Stimulated activated naive CD8-positive, alpha-beta T cell treated with anti-CD3 and anti-CD28 coated beads, Interleukin-15, amount 100 ng/mL, for 72 hours (primary cell): ENCODE data around the gene DMC1.

ENCODE experiments used
- ATAC-seq: fragments of 150-1000 bp; cut with Tn5 transposase; 2 replicates; pipeline ENCODE4 v1.10.0; 2021; ENCODE audit warnings: mild to moderate bottlenecking, moderate library complexity
- DNase-seq, 2 donors: peaks; one replicate each; pipeline ENCODE4 v3.0.0; 2021 to 2022
- H3K27ac Mint-ChIP-seq, 2 donors: one replicate each; pipeline ENCODE4 v1.8.0; 2022; ENCODE audit warnings: mild to moderate bottlenecking in 2 of 2, mixed read lengths in 2 of 2, moderate library complexity in 2 of 2
- H3K27me3 Mint-ChIP-seq: one replicate; pipeline ENCODE4 v1.8.0; 2022; ENCODE audit warnings: mixed read lengths
- H3K4me1 Mint-ChIP-seq: one replicate; pipeline ENCODE4 v1.8.0; 2022; ENCODE audit warnings: mild to moderate bottlenecking, mixed read lengths
- H3K4me3 Mint-ChIP-seq, 2 donors: one replicate each; pipeline ENCODE4 v1.8.0; 2022; ENCODE audit warnings: mild to moderate bottlenecking in 2 of 2, mixed read lengths in 2 of 2, moderate library complexity in 1 of 2
- H3K9me3 Mint-ChIP-seq, 2 donors: one replicate each; pipeline ENCODE4 v1.8.0; 2022; ENCODE audit warnings: mixed read lengths in 2 of 2

DMC1 gene

DNA sequence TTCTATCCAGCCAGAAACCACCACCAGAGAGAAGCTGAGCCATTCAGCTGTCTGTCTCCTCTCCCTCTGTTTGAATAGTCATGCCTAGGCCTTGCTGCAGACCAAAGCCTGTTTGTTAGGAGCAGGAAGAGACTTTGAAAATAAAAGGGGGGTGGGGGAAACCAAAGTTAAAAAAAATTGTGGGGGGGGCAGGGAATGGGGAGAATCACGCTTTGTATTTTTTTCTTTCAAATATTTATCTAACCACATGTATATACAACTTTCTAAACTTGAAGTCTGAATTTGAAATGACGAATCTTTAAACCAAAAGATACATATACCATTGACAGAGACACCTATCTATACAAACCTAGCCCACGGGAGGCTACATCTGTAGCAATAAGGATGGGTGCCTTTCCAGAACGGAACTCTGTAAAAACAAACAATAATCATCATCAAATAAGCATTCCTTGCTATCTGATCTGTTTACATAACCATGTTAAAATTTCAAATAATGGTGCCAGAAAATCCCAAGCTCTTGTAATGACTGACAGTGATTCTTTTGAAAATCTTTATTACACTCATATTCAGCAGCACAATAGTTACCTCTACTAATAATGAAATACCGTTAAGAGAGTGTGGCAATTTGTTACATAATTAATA, 78.2 kb downstream of the DMC1 start:
- ATAC-seq (no peak), DNase-seq (no peak)
- Mint-ChIP-seq H3K4me1 (peaks cover 81% of the 10 kb centered on the region), H3K27me3 (no peaks in the 10 kb centered on the region), H3K9me3 (no peaks in the 10 kb centered on the region), H3K4me3 (no peak overlapping the region), H3K27ac (peak overlapping the region in 1 of 2 donors; percentile 53)

DNA sequence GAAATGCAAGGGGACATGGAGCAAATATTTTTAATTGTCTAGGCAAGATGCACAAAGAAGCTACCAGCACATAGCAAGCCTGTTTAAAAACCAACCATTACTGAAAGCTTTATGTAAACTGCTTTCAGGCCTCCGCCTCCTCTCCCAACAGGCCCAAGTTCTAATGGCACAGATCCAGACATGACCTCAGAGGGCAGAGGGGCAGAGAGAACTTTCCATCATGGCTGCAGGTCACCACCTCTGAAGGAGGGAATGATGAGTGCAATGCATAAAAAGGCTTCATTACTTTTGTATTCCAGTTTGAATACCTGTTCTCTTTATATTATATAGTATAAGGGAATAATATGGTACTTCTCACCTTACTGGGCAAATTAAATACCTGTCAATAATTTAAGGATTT, 79.1 kb downstream of the DMC1 start:
- Mint-ChIP-seq H3K4me3 (no peak overlapping the region), H3K9me3 (no peaks in the 10 kb centered on the region), H3K27me3 (no peaks in the 10 kb centered on the region), H3K27ac (peak overlapping the region; percentile 84 to 90), H3K4me1 (peaks cover 89% of the 10 kb centered on the region)
- no peak for DNase-seq
- no peak for ATAC-seq

DNA sequence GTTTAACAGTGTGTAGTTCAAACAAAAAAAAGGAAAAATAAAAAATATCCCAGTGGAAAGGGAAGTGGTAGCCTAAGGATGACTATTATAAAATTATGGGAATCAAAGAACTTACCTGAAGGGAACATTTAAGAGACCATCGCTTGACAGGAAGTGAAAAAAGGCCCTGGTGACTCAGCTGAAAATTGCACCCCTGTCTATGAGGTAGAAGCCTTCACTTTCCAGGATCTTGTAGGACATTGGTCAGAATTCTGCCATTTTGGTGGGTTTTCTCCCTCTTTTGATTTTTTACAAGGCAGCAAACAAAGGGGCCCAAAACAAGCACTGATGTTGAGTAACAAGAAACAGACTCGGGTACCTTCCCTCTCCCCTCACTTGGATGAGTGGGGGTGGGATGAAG, 79.5 kb downstream of the DMC1 start:
- no peaks in the 10 kb centered on the region for H3K9me3 Mint-ChIP-seq
- no peaks in the 10 kb centered on the region for H3K27me3 Mint-ChIP-seq
- no peak overlapping the region for H3K4me3 Mint-ChIP-seq
- ATAC-seq: peak; percentile 41
- H3K27ac Mint-ChIP-seq: peak overlapping the region; percentile 84 to 90
- peaks cover 89% of the 10 kb centered on the region for H3K4me1 Mint-ChIP-seq
- DNase-seq: no peak

DNA sequence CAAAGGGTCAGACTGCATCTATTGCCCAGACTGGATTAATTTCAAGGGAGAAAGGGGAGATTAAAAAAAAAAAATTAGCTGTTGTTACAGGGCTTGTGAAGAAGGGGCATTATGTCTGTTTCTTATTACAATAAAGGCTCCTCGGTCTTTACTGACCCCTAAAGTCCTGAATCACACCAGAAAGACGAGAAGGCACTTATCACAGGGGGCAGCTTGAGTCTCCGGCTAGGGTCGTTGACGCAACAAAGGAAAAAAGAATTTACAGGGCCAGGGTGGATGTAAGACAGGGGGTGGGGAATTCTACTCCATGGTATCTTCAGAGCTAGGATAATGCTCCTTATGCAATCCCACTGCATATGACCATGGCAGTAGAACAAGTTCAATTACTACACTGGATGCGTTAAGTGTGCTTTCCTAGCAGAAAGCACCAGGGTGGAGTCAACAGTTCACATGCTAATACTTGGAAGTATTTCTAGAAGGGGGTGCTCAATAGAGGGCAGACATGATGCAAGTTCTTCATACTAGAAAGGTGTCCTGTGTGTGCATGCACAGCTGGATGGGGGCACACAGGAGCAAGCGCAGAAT, 80.3 kb downstream of the DMC1 start:
- H3K4me3 Mint-ChIP-seq: no peak overlapping the region
- H3K27ac Mint-ChIP-seq: peak overlapping the region; percentile 1 to 69
- ATAC-seq: no peak
- DNase-seq: no peak
- no peaks in the 10 kb centered on the region for H3K9me3 Mint-ChIP-seq
- H3K4me1 Mint-ChIP-seq: peaks cover 81% of the 10 kb centered on the region
- no peaks in the 10 kb centered on the region for H3K27me3 Mint-ChIP-seq

DNA sequence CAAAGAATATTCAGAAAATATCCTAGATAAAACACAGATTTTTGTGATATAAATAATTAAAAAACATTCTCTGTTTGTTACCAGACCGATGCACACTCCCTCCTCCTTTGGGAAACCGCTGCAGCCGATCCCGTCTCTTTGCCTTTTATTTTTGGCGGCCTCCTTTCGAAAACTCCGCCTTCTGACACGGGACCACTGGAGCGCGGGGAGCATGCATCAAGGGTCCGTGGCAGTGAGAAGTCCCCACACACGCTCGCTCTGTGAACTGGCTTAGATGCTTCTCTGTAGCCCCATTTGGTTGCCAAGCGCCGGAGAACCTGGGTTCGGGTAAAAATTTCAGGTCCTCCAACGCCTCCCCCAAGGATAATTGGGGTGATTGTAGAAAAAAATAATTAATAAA, 80.8 kb downstream of the DMC1 start:
- Mint-ChIP-seq H3K27ac (no peak overlapping the region), H3K9me3 (no peaks in the 10 kb centered on the region), H3K27me3 (no peaks in the 10 kb centered on the region), H3K4me1 (peaks cover 80% of the 10 kb centered on the region), H3K4me3 (no peak overlapping the region)
- no peak for DNase-seq
- ATAC-seq: no peak

DNA sequence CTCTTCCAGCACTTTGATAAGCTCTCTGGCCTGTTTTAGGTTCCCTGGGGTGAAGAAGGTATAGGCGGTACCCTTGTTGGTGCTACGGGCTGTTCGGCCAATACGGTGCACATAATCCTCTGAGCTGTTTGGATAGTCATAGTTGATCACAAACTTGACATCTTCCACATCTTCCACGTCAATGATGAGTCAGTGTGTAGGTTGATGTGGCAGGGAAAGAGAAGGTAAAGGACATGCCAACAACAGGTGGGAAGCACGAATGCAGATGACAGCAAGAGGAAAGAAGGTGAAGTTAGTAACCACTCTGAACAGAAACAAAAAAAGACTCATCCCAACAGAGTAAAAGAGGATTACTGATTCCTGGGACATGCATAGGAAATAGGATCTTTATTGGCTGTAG, 82.0 kb downstream of the DMC1 start:
- no peak for DNase-seq
- no peaks in the 10 kb centered on the region for H3K27me3 Mint-ChIP-seq
- H3K4me3 Mint-ChIP-seq: no peak overlapping the region
- H3K27ac Mint-ChIP-seq: peak overlapping the region in 1 of 2 donors; percentile 20
- no peaks in the 10 kb centered on the region for H3K9me3 Mint-ChIP-seq
- H3K4me1 Mint-ChIP-seq: peaks cover 70% of the 10 kb centered on the region
- ATAC-seq: peak; percentile 18

DNA sequence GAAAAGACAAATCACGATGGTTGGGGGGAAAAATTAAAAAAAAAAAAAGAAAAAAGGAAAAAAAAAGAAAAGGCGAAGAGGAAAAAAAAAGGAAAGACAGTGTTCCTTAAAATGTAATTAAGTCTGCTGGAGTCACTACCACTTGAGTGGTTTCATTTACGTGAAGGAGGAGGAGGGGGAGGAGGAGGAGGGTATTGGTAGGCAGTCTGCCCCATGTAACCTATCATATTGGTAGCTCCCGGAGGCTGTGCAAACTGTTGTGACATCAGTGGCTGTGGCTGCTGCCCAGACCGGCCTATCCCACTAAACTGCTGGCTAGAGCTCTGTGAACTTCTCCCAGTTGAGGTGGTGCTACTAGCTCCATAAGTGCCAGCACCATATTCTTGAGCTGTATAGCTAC, 84.2 kb downstream of the DMC1 start:
- H3K4me1 Mint-ChIP-seq: peaks cover 53% of the 10 kb centered on the region
- no peak overlapping the region for H3K27ac Mint-ChIP-seq
- H3K9me3 Mint-ChIP-seq: no peaks in the 10 kb centered on the region
- ATAC-seq: peak; percentile 42
- DNase-seq: no peak
- H3K27me3 Mint-ChIP-seq: no peaks in the 10 kb centered on the region
- no peak overlapping the region for H3K4me3 Mint-ChIP-seq

DNA sequence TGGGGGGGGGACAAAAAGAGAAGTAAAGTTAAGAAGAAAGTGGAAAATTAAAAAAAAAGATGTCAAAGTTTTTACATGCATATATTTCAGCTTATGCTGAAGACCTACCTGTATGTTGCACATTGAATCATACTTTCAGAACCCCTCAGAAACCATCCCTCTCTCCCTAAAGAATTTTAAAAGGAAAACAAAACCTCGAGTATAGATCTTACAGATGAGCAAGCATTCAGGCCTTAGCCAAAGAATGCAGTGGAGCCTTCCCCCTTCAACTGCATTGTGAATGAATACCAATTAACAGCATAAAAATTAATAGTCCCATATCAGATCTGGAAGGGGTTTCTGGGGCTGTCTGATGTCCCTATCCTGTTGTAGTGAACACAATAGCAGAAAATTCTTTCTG, 85.7 kb downstream of the DMC1 start:
- Mint-ChIP-seq H3K9me3 (no peaks in the 10 kb centered on the region), H3K27me3 (no peaks in the 10 kb centered on the region), H3K27ac (peak overlapping the region in 1 of 2 donors; percentile 21), H3K4me3 (no peak overlapping the region), H3K4me1 (peaks cover 38% of the 10 kb centered on the region)
- ATAC-seq (no peak), DNase-seq (no peak)

DNA sequence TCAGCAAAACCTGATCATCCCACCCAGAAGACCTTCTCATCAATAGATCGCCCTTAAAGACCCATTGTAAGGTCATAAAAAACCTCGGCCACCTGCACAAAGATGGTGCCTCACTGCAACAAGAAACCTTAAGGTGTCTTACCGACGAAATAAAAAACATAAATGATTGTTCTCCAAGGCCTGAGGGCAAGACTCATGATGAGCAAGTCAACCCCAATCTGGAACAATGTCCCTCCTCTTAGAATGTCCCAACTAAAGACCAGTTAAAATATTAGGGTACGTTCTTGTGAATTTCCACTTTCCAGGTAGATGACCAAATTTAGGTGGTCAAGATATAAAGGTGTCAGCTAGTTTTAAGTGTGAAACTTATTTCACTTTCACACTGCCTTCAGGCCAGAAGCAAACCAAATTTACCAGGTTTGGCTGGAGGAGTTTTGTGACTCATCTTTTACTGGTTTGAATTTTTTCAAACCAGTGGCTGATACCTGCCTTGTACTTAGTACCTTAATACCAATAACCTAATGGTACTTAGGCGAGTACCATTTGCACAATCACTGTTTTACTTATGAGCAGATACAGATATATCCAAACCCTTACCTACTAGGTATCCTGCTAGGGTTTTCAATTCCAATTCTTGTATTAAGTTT, 87.2 kb downstream of the DMC1 start:
- peaks cover 23% of the 10 kb centered on the region for H3K4me1 Mint-ChIP-seq
- no peak overlapping the region for H3K27ac Mint-ChIP-seq
- H3K27me3 Mint-ChIP-seq: no peaks in the 10 kb centered on the region
- DNase-seq (no peak), ATAC-seq (no peak)
- no peaks in the 10 kb centered on the region for H3K9me3 Mint-ChIP-seq
- H3K4me3 Mint-ChIP-seq: no peak overlapping the region

DNA sequence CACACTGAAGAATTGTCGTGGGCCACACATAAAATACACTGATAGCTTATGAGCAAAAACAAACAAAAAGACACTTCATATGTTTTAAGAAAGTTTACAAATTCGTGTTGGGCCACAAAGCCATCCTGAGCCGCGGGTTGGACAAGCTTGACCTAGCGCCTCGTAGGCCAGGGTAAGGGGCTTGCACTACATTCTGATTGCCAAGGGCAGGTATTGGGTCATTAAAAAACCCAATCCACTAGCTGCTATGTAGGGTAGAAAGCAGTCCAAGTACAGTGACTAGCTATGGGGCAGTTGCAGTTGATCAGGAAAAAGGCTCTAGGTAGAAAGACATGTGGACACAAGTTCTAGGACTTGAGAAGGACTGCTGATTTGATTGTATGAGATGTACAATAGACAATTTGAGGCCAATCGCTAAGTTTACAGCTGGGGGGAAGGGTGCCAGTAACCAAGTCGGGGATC, 88.1 kb downstream of the DMC1 start:
- peaks cover 21% of the 10 kb centered on the region for H3K4me1 Mint-ChIP-seq
- no peaks in the 10 kb centered on the region for H3K9me3 Mint-ChIP-seq
- no peak overlapping the region for H3K4me3 Mint-ChIP-seq
- no peak for ATAC-seq
- H3K27ac Mint-ChIP-seq: peak overlapping the region in 1 of 2 donors; percentile 88
- DNase-seq: no peak
- H3K27me3 Mint-ChIP-seq: no peaks in the 10 kb centered on the region

DNA sequence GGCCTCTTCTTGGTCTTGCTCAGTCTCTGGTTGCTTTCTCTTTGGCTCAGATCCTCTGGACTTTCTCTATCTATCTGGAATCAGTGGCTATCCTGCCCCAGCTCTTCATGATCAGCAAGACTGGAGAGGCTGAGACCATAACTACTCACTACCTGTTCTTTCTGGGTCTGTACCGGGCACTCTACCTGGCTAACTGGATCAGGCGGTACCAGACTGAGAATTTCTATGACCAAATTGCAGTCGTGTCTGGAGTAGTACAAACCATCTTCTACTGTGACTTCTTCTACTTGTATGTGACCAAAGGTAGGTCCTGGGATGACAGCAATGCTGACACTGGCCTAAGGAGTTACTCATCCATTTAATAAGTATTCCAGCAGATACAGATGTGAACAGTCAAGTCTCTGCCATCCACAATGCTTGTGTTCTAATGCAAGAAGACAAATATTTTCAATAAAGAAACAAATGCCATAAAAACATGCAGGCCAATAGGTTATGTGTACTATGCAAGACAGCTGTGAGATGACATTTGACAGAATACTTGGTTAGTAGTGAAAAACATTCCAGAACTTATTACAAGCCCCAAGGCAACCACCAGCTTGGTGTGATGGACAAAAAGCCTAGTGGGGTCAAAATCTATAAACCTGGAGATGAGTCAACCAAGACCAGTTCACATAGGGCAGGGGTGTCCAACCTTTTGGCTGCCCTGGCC, 88.7 kb downstream of the DMC1 start:
- Mint-ChIP-seq H3K9me3 (no peaks in the 10 kb centered on the region), H3K4me3 (no peak overlapping the region), H3K4me1 (peaks cover 15% of the 10 kb centered on the region), H3K27ac (peak overlapping the region; percentile 69 to 88), H3K27me3 (no peaks in the 10 kb centered on the region)
- ATAC-seq: no peak
- no peak for DNase-seq

DNA sequence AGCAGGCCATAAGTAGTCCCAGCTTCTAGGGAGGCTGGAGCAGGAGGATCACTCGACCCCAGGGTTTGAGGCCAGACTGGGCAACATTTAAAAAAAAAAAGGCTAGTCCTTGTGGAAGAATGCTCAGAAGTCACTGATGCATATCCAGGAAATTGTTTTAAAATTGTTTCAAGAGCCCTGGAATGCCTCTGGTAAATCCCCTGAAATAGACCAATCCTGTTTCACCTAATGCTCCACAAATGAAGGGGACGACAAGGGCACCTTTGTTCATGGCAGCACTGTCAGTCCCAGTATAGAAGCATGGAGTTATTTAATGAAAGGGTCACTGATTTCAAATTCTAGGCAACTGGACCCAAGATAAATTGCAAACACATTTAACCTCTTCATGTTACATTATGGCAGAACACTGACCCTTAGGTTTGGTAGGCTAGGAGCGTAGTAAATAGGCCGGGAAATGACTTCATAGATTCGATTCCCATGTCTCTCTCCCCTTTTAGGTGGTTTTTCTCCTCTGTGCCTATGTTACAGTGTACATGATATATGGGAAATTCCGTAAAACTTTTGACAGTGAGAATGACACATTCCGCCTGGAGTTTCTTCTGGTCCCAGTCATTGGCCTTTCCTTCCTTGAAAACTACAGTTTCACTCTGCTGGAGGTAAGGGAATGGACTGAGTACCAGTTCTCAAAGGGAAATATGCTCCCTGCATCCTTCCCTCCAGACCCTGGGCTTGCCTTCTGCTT, 90.7 kb downstream of the DMC1 start:
- H3K4me1 Mint-ChIP-seq: peaks cover 6% of the 10 kb centered on the region
- no peaks in the 10 kb centered on the region for H3K9me3 Mint-ChIP-seq
- no peak for DNase-seq
- H3K27ac Mint-ChIP-seq: peak overlapping the region in 1 of 2 donors; percentile 26
- H3K4me3 Mint-ChIP-seq: no peak overlapping the region
- ATAC-seq: peak; percentile 6
- H3K27me3 Mint-ChIP-seq: no peaks in the 10 kb centered on the region

DNA sequence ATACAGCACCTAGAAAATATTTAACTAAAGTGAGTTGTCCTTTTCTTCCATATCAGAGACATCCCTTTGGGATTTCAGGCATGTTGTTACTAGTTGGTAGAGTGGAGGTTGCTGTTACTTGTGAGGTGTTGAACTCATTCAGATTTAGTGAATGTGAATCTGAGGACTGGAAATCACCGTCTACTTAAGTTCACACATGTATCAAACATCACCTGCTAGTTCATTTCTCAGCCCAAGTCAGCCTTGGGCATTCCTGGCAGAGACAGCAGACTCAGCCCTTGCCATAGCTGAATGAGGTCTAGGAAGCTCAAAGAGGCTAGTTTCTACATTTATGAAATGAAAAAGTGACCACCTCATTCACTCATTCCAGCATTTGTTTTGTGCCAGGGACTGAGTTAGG, 92.4 kb downstream of the DMC1 start:
- no peaks in the 10 kb centered on the region for H3K9me3 Mint-ChIP-seq
- H3K4me1 Mint-ChIP-seq: peaks cover 8% of the 10 kb centered on the region
- no peak overlapping the region for H3K4me3 Mint-ChIP-seq
- H3K27me3 Mint-ChIP-seq: no peaks in the 10 kb centered on the region
- ATAC-seq (no peak), DNase-seq (no peak)
- H3K27ac Mint-ChIP-seq: no peak overlapping the region

DNA sequence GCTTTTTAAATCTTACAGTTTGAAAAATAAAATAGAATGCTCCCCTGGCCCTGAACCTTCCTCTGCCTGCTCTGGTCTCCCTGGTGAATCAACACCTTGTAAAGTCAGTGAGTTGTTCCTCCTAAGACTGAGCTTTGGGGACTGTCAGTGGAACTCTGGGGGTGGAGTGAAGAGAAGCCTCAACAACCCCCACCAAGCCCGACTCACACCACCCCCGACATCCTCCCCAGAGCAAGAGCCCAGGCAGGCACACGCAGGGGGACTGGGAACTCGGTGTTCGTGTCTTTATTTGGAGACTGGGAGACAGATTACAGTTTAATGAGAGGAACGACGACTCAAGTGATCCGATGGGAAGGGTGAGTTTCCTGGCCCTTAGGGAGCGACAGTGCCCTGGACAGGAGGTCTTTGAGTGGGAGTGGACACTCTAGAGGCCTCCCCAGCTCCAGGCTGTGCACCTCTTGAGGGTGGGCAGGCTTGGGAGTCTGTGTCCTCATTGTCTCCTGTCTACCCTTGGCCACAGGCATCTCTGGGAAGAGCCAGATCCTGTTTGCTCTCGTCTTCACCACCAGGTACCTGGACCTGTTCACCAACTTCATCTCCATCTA, 95.9 kb downstream of the DMC1 start:
- Mint-ChIP-seq H3K27ac (peak overlapping the region in 1 of 2 donors; percentile 9), H3K27me3 (peaks cover 3% of the 10 kb centered on the region), H3K4me3 (no peak overlapping the region), H3K9me3 (no peaks in the 10 kb centered on the region), H3K4me1 (peaks cover 8% of the 10 kb centered on the region)
- ATAC-seq (no peak), DNase-seq (no peak)

DNA sequence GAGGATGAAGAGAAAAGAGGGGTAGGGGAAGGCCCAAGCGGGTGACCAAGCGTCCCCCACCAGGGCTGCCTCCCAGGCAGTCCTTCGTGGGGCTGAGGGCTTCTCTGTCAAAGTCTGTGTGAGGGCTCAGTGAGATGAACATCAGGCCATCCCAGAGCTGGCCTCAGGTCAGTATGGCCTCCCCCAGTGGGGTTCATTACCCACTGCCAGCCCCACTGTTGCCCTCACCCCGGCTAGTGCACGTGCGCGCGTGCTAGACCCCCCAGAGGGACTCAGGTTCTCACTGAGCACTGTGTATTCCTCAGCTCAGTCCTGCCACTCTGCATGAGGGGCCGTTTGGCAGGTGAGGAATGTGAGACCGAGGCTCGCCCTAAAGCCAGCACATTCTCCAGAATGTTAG, 98.7 kb downstream of the DMC1 start:
- Mint-ChIP-seq H3K27ac (no peak overlapping the region), H3K27me3 (peaks cover 24% of the 10 kb centered on the region), H3K9me3 (no peaks in the 10 kb centered on the region), H3K4me1 (peaks cover 24% of the 10 kb centered on the region), H3K4me3 (no peak overlapping the region)
- DNase-seq (no peak), ATAC-seq (no peak)
